Neural progenitor cell (in vitro differentiated cells): ENCODE data around the gene SNX14. TPM values are rescaled to one million over a fixed set of nuclear protein-coding genes. Genes with fewer than 3 reads are reported as not detected.

ENCODE experiments used
- DNase-seq: peaks from one replicate; pipeline ENCODE4 v3.0.0-alpha.2; 2016; ENCODE audit warnings: low spot score
- H2AFZ ChIP-seq: fragments of 200-600 bp; sonication (generic); replicated peaks from 2 replicates; pipeline ENCODE4 v1.6.1; 2016; ENCODE audit warnings: antibody characterized with exemption
- H3F3A ChIP-seq: fragments of 200-600 bp; sonication (generic); 2 replicates; pipeline ENCODE4 v1.6.1; 2016; ENCODE audit warnings: antibody characterized with exemption, low read depth
- H3K27ac ChIP-seq: fragments of 200-600 bp; sonication (generic); 2 replicates; pipeline ENCODE4 v1.5.1; 2016; ENCODE audit warnings: mild to moderate bottlenecking
- H3K27me3 ChIP-seq: fragments of 200-600 bp; sonication (generic); 2 replicates; pipeline ENCODE4 v1.6.1; 2016; ENCODE audit warnings: mild to moderate bottlenecking, moderate library complexity
- H3K36me3 ChIP-seq: fragments of 200-600 bp; sonication (generic); 2 replicates; pipeline ENCODE4 v1.5.1; 2016
- H3K4me1 ChIP-seq: fragments of 200-600 bp; sonication (generic); 2 replicates; pipeline ENCODE4 v1.6.1; 2016; ENCODE audit warnings: mixed run types
- H3K4me2 ChIP-seq: fragments of 200-600 bp; sonication (generic); 2 replicates; pipeline ENCODE4 v1.6.1; 2016
- H3K4me3 ChIP-seq: fragments of 200-600 bp; sonication (generic); 2 replicates; pipeline ENCODE4 v1.5.1; 2016
- H3K79me2 ChIP-seq: fragments of 200-600 bp; sonication (generic); 2 replicates; pipeline ENCODE4 v1.6.1; 2016; ENCODE audit warnings: low read depth
- H3K9ac ChIP-seq: fragments of 200-600 bp; sonication (generic); 2 replicates; pipeline ENCODE4 v1.6.1; 2016
- H3K9me3 ChIP-seq: fragments of 200-600 bp; sonication (generic); 2 replicates; pipeline ENCODE4 v1.5.1; 2016; ENCODE audit warnings: low read depth
- H4K20me1 ChIP-seq: fragments of 200-600 bp; sonication (generic); 2 replicates; pipeline ENCODE4 v1.6.1; 2016; ENCODE audit warnings: low read depth
- H3K27ac Mint-ChIP-seq: 3 replicates; pipeline ENCODE4 v1.8.0; 2021; ENCODE audit warnings: mixed read lengths
- H3K27me3 Mint-ChIP-seq: 2 replicates; pipeline ENCODE4 v1.8.0; 2022; ENCODE audit warnings: low read depth, mild to moderate bottlenecking, inconsistent platforms, moderate library complexity, mixed read lengths; ENCODE audit not compliant: insufficient read depth
- H3K36me3 Mint-ChIP-seq: 3 replicates; pipeline ENCODE4 v1.8.0; 2021; ENCODE audit warnings: mixed read lengths
- H3K4me1 Mint-ChIP-seq: 3 replicates; pipeline ENCODE4 v1.8.0; 2021; ENCODE audit warnings: mixed read lengths
- H3K4me3 Mint-ChIP-seq: 3 replicates; pipeline ENCODE4 v1.8.0; 2021; ENCODE audit warnings: mild to moderate bottlenecking, moderate library complexity, mixed read lengths
- H3K9me3 Mint-ChIP-seq: 3 replicates; pipeline ENCODE4 v1.8.0; 2020; ENCODE audit warnings: mixed read lengths
- CTCF ChIP-seq: fragments of 200-600 bp; sonication (generic); IDR thresholded peaks from 2 replicates; pipeline ENCODE4 v1.5.1; 2017; ENCODE audit warnings: antibody characterized with exemption, mild to moderate bottlenecking
- EZH2 ChIP-seq: fragments of 200-600 bp; sonication (generic); IDR thresholded peaks from 2 replicates; pipeline ENCODE4 v1.6.1; 2017; ENCODE audit warnings: antibody characterized with exemption, mild to moderate bottlenecking, moderate library complexity
- EZH2phosphoT487 ChIP-seq: fragments of 200-600 bp; sonication (generic); IDR thresholded peaks from 2 replicates; pipeline ENCODE4 v1.6.1; 2017; ENCODE audit warnings: antibody characterized with exemption
- total RNA-seq: library from RNA; depleted of rRNA; stranded (reverse); fragments of >200 nt; gene quantifications from 2 replicates; pipeline ENCODE4 v1.2.3, GENCODE V29; 2015; ENCODE audit warnings: low replicate concordance

Gene SNX14
- total RNA-seq, 1 donor from 2014 or later: 95.2 TPM

GRCh38 chr6:85556992-85557668 lies 36.5 kb downstream of the SNX14 start:
- Histone ChIP-seq H2AFZ (no peak overlapping the region), H3K27ac (no peak overlapping the region), H3K9me3 (no peaks in the 10 kb centered on the region), H3K4me3 (no peak overlapping the region), H4K20me1 (no peaks in the 10 kb centered on the region), H3K79me2 (no peaks in the 10 kb centered on the region), H3K36me3 (no peaks in the 10 kb centered on the region), H3K27me3 (no peaks in the 10 kb centered on the region), H3K4me2 (no peak overlapping the region), H3F3A (peaks cover 19% of the 10 kb centered on the region), H3K9ac (no peak overlapping the region), H3K4me1 (peaks cover 12% of the 10 kb centered on the region)
- no peaks in the 10 kb centered on the region for H3K27me3 Mint-ChIP-seq
- H3K27ac Mint-ChIP-seq: no peak overlapping the region
- peaks cover 7% of the 10 kb centered on the region for H3K36me3 Mint-ChIP-seq
- no peaks in the 10 kb centered on the region for H3K9me3 Mint-ChIP-seq
- DNase-seq: no peak
- TF ChIP-seq CTCF: no peak
- TF ChIP-seq EZH2: no peak
- TF ChIP-seq EZH2phosphoT487: no peak
- peaks cover 9% of the 10 kb centered on the region for H3K4me1 Mint-ChIP-seq
- H3K4me3 Mint-ChIP-seq: no peak overlapping the region

GRCh38 chr6:85552652-85553051 lies 41.0 kb downstream of the SNX14 start:
- no peaks in the 10 kb centered on the region for H3K9me3 Mint-ChIP-seq
- Histone ChIP-seq H3K27ac (peak overlapping the region; percentile 90), H3K27me3 (no peaks in the 10 kb centered on the region), H3K36me3 (no peaks in the 10 kb centered on the region), H3K4me3 (peak overlapping the region; percentile 21), H3F3A (peaks cover 20% of the 10 kb centered on the region), H3K79me2 (no peaks in the 10 kb centered on the region), H3K9ac (no peak overlapping the region), H4K20me1 (no peaks in the 10 kb centered on the region), H3K9me3 (no peaks in the 10 kb centered on the region), H3K4me1 (peaks cover 15% of the 10 kb centered on the region), H3K4me2 (peak overlapping the region; percentile 61), H2AFZ (no peak overlapping the region)
- no peak overlapping the region for H3K4me3 Mint-ChIP-seq
- peak overlapping the region; percentile 69 for H3K27ac Mint-ChIP-seq
- peaks cover 9% of the 10 kb centered on the region for H3K4me1 Mint-ChIP-seq
- no peaks in the 10 kb centered on the region for H3K27me3 Mint-ChIP-seq
- TF ChIP-seq CTCF: no peak
- no peak for TF ChIP-seq EZH2phosphoT487
- no peak for TF ChIP-seq EZH2
- H3K36me3 Mint-ChIP-seq: peaks cover 10% of the 10 kb centered on the region
- peak; percentile 78 for DNase-seq

GRCh38 chr6:85551264-85551663 lies 42.4 kb downstream of the SNX14 start:
- Histone ChIP-seq H3K4me2 (no peak overlapping the region), H3K9ac (no peak overlapping the region), H3K79me2 (no peaks in the 10 kb centered on the region), H3K9me3 (no peaks in the 10 kb centered on the region), H3K4me1 (peaks cover 15% of the 10 kb centered on the region), H3K27ac (peak overlapping the region; percentile 42), H3F3A (peaks cover 20% of the 10 kb centered on the region), H2AFZ (no peak overlapping the region), H3K36me3 (no peaks in the 10 kb centered on the region), H3K27me3 (no peaks in the 10 kb centered on the region), H4K20me1 (no peaks in the 10 kb centered on the region), H3K4me3 (no peak overlapping the region)
- Mint-ChIP-seq H3K27ac (no peak overlapping the region), H3K9me3 (no peaks in the 10 kb centered on the region), H3K4me3 (no peak overlapping the region), H3K36me3 (peaks cover 14% of the 10 kb centered on the region), H3K4me1 (peaks cover 9% of the 10 kb centered on the region), H3K27me3 (no peaks in the 10 kb centered on the region)
- no peak for TF ChIP-seq CTCF
- DNase-seq: peak; percentile 2
